ENCODE data around the gene CLVS2. TPM values are rescaled to one million over a fixed set of nuclear protein-coding genes. Genes with fewer than 3 reads are reported as not detected.

Gene CLVS2, protein sequence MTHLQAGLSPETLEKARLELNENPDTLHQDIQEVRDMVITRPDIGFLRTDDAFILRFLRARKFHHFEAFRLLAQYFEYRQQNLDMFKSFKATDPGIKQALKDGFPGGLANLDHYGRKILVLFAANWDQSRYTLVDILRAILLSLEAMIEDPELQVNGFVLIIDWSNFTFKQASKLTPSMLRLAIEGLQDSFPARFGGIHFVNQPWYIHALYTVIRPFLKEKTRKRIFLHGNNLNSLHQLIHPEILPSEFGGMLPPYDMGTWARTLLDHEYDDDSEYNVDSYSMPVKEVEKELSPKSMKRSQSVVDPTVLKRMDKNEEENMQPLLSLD
- under 0.01 TPM in 2 replicates for total RNA-seq

DNA sequence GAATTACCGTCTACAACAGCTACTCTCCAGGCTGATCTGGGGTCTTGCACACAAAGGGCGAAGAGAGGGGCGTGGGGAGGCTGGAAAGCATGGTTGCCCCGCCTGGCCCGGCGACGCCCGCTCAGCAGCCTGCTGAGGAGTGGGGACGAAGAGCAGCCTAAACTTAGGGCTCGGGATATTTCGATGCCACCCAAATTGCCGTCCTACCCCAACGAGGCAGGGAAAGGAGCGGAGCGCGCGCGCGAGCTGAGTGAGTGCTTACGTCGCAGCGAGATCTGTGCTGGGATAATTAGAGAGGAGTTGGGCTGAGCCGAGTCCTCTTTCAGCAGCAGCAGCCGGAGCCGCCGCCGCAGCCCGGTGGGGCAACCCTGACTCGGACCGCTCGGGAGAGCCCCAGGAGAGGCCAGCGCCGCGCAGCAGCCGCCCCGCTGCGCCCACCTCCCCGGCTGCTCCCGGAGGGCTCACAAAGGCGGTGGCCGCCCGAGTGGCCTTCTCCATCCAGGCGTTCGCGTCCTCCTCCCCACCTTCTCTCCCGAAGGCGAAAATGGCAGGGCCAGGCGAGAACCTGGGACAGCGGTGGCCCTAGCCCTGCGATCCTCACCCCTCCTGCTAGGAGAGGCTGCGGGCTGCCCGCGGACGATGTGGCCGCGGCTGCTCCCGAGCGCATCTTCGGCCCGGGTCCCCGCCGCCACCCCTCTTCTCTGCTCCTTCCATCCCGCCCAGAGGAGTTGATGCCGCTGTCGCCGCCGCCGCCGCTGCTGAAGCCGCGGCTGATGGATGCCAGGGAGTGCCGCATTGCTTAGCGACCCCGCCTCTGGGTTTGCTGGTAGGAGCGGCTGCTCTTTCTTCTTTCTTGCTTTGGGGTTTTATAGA lies at the start of gene CLVS2:
Gene CLVS2, plus strand, starts transcription at position 315 of the 873 bp plus-strand sequence. CDS start 1,543 bp downstream, outside the sequence.

Other genes with a start within 250 kb of the CLVS2 start
- 0.46 and 0.71 TPM in 2 replicates for gene FABP7, start 216.5 kb upstream of the CLVS2 start, total RNA-seq
- gene SMPDL3A, start 207.0 kb upstream of the CLVS2 start, total RNA-seq, result 174 and 196 TPM in 2 replicates